GM18868 (cell line): ENCODE results near the gene P2RX6.

Source experiments
- ATAC-seq: cut with Tn5 transposase; IDR thresholded peaks from one replicate; pipeline ENCODE4 v1.9.1; 2021; ENCODE audit warnings: mild to moderate bottlenecking, moderate library complexity; ENCODE audit not compliant: unreplicated experiment

The P2RX6 gene

GRCh38 chr22:20979243-20979809, 35.6 kb upstream of the P2RX6 start:
- ATAC-seq, result no peak

DNA sequence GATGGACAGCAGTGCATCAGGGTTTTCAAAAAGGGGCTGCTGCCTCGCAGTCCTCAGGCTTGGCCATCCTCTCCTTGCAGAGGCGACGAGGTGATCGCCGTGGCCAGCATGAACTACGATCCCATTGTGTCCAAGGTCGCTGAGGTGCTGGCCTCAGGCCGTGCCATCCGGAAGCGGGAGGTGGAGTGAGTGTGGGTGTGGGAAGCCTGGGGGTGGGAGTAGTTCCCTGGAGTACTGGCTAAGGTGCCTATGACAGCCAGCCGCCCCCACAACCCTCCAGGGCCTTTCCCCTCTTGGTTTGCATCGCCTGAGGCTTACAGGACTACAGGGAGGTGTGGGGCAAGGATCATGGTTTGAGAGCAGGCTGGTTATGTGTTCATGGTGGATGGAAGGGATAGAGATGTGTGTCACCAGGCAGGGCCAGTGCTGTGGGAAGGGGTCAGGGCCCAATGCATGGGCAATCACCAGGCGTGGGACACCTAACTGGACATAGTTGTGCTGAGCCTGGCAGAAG, 35.0 kb upstream of the P2RX6 start:
- ATAC-seq, result no peak

DNA sequence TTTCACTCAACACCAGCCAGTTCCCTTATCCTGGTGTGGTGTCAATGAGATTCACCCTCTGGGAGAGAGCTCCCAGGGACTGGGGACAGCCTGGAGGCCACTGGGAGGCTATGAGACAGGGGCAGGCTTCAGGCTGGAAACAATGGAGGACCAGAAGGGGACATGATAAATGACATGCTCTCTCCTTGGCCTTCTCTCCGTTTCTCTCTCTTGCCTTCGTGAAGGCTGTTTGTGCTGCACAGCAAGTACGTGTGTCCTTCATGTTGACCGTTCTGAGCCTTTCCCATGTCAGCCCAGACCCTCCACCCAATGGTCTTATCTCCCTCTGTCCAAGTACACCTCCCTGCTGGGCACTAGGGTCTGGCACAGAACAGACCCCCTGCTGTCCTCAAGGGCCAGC, 34.4 kb upstream of the P2RX6 start:
- no peak for ATAC-seq

GRCh38 chr22:20980938-20981722, 33.8 kb upstream of the P2RX6 start:
- no peak for ATAC-seq

GRCh38 chr22:20981787-20982562, 33.0 kb upstream of the P2RX6 start, which contains the start of gene LZTR1:
TSS of gene LZTR1 (plus strand) at chr22:20982297. CDS start at chr22:20982372, 75 bp downstream.
- ATAC-seq, result peak; percentile 87

GRCh38 chr22:20982563-20982882, 32.4 kb upstream of the P2RX6 start:
- peak; percentile 17 for ATAC-seq

- ATAC-seq, result no peak
These were observed 31.7 kb upstream of the P2RX6 start for GRCh38 chr22:20983081-20983771.

- ATAC-seq, result no peak
These were observed 29.2 kb upstream of the P2RX6 start for GRCh38 chr22:20985720-20986119.

DNA sequence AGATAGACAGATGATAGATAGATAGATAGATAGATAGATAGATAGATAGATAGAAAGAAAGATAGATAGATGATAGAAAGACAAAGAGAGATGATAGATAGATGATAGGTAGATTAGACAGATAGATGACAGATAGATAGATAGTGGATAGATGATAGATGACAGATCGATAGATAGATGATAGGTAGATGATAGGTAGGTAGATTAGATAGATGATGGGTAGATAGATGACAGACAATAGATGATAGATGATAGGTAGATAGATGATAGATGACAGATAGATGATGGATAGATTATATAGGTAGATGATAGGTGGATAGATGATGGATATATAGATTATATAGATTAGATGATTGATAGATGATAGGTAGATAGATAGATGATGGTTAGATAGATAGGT, 28.6 kb upstream of the P2RX6 start:
- ATAC-seq, result no peak

GRCh38 chr22:20987375-20987774, 27.6 kb upstream of the P2RX6 start:
- no peak for ATAC-seq

DNA sequence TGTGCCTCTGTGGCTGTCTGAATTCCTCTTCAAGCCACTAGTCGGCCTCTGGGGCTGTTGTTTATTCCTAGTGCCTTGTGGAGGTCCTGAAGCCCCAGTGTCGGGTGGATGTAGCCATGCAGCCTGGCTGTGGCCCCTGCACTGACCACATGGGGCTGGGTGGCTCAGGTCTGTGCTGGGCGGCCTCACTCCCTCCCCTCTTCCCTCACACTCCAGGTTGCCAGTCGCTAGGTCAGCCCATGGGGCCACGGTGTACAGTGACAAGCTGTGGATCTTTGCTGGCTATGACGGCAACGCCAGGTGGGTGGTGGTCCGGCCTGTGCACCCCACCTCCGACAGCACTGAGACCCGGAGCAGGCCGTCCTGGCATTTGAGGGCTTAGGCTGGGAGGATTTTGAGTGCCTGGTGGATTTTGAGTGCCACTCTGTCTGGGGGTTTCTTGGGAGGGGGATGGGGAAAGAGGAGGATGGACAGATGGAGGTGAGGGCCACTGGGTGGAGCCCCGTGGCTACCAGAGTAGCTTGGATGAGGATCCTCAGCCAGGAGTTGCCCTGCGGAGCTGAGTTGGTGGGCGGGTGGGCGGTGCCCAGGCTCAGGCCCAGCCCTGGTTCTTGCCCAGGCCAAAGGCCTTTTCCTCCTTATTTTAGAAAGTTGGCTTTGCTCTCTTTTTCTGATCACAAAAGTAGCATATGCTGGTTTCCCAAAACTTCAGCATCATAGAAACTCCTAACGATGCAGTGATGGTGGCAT, 26.2 kb upstream of the P2RX6 start:
- ATAC-seq, result no peak

- no peak for ATAC-seq
These were observed 25.4 kb upstream of the P2RX6 start for GRCh38 chr22:20989323-20990138.

DNA sequence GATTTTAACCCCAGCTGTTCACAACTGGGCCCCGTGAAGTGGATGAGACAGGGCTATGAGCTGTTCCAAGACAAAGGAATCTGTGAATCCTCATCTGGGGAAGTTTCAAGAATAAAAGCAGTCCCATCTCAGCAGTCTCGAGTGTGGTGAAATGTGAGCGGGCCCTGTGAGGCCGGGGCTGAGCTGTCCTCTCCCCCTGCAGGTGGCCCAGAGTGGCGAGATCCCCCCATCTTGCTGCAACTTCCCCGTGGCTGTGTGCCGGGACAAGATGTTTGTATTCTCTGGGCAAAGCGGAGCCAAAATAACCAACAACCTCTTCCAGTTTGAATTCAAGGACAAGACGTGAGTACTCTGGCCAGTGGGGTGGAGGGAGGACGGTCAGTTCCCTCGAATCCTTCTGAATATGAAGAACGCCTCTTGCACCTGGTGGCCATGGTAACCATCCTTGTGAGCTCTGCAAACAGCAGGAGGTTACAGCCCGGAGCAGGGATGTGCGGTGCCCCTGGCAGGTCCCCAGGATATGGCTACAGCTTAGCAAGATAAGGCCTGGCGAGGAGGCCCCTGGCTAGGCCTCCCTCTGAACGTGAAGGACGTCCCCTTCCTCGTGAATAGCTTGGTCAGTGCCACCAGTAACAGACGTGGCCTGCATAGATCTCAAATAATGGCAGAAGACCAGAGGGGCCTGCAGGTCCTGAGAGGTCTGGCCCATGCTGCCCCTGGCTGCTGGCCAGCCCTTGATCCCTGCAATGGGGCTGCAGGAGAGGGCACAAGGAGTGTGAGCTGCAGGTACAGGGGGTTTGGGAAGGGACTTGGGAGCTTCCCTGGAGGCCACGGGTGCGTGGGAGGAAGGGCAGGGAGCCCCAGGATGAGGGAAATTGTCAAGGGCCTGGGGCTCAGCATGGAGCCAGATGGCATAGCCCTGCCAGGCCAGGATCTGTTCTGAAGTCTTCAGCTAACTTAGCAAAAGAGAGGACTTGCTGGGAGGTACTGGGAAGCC, 24.5 kb upstream of the P2RX6 start:
- no peak for ATAC-seq

DNA sequence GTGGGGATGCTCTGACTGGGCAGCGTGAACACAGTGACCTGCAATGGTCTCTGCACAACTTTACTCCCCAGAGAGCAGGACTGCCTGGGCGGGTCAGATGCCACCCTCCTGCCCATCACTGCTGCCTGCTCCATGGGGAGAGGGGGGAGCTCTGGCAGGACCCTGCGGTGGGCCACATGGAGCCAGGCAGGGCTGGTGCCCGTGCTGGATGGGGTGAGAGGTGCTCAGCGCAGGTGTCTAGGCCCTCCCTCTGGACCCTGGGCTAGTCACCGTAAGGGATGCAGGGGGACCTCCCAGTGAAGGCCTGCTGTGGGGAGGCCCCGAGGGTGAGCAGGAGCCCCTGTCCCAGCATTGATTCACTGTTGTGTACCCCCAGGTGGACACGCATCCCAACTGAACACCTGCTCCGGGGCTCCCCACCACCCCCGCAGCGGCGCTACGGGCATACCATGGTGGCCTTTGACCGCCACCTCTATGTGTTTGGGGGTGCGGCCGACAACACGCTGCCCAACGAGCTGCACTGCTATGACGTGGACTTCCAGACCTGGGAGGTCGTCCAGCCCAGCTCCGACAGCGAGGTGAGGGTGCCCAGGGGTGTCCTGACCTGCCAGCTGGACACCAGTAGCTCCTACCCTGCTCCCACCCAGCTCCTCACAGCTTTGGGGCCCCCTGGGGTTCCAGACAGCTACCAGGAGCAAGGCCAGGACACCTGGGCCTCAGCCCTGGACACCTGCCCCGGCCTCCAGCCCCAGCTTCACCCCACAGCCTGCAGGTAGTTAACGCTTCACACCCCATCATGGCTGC, 23.5 kb upstream of the P2RX6 start:
- ATAC-seq, result no peak

DNA sequence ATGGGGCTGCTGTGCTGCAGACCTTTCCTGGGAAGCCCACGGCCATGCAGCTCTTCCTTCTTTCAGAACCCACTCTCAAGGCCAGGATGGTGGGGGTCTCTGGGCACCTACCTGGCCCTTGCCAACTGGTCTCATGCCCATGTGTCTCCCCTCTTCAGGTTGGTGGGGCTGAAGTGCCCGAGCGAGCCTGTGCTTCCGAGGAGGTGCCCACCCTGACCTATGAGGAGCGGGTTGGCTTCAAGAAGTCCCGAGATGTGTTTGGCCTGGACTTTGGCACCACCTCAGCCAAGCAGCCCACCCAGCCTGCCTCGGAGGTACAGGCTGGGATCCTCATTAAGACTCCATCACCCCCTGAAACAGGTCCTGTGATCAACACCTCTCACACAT, 22.9 kb upstream of the P2RX6 start:
- no peak for ATAC-seq

DNA sequence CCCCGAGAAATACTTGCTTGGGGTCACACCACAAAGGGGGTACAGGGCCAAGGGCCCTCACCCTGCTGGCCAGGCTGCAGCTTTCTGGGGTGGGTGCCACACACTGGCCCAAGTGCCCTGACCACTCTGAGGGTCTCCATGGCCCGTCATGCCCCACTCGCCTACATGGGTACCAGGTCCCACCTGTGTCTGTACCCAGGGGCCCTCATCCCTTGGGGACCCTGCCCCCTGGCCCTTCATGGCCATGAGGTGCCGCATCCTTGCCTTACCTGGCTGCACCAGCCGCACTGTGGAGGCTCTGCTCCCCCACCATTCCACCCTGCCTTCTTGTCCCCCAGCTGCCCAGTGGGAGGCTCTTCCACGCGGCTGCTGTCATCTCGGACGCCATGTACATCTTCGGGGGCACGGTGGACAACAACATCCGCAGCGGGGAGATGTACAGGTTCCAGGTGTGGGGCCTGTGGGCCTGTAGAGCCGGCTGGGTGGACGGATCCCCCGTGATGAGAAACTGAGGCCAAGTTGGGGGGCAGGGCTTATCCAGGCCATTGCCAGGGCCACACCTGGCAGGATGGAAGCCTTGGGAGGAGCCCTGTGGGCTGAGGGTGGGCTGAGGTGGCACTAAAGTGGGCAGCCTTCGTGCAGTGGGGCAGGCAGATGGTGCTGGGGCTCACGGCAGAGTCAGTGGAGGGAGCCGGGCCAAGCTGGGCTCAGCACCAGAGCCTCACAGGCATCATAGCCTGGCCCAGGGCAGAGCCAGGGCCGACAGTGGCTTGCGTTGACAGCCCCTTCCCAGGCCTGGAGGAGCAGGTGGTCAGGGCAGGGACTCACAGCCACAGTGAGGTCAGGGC, 22.3 kb upstream of the P2RX6 start:
- no peak for ATAC-seq
